Eye (tissue), 1 donor: Measurements from ENCODE around the gene ERCC2.

Source experiments
- DNase-seq: peaks from one replicate; pipeline ENCODE4 v3.0.0-alpha.2; 2015

The ERCC2 gene

GRCh38 chr19:45400192-45400591, 29.8 kb upstream of the ERCC2 start:
- DNase-seq = no peak

- DNase-seq = no peak
These were observed 25.6 kb upstream of the ERCC2 start for GRCh38 chr19:45395821-45396617.

- DNase-seq = no peak
These were observed 21.7 kb upstream of the ERCC2 start for GRCh38 chr19:45391871-45392665.

GRCh38 chr19:45391346-45391745, 21.0 kb upstream of the ERCC2 start:
- DNase-seq = no peak

GRCh38 chr19:45385392-45386221, 15.2 kb upstream of the ERCC2 start:
- no peak for DNase-seq

GRCh38 chr19:45382426-45382825, 12.1 kb upstream of the ERCC2 start:
- DNase-seq = no peak

- DNase-seq = no peak
These were observed 9.7 kb upstream of the ERCC2 start for GRCh38 chr19:45380107-45380506.

- peak; percentile 70 for DNase-seq
These were observed 5.8 kb upstream of the ERCC2 start for GRCh38 chr19:45376045-45376724.

- DNase-seq = no peak
These were observed 1.5 kb downstream of the ERCC2 start for GRCh38 chr19:45368737-45369340.

- DNase-seq = no peak
These were observed 2.2 kb downstream of the ERCC2 start for GRCh38 chr19:45368127-45368526.

- DNase-seq = no peak
These were observed 5.7 kb downstream of the ERCC2 start for GRCh38 chr19:45364696-45365095.

- no peak for DNase-seq
These were observed 6.4 kb downstream of the ERCC2 start for GRCh38 chr19:45363861-45364459.

- no peak for DNase-seq
These were observed 8.1 kb downstream of the ERCC2 start for GRCh38 chr19:45362291-45362690.

GRCh38 chr19:45361608-45362007, 8.8 kb downstream of the ERCC2 start:
- DNase-seq = no peak

GRCh38 chr19:45358213-45358792, 12.1 kb downstream of the ERCC2 start:
- no peak for DNase-seq

- DNase-seq = no peak
These were observed 13.0 kb downstream of the ERCC2 start for GRCh38 chr19:45357445-45357783.

GRCh38 chr19:45356760-45357444, 13.5 kb downstream of the ERCC2 start:
- no peak for DNase-seq

GRCh38 chr19:45355910-45356309, 14.5 kb downstream of the ERCC2 start:
- no peak for DNase-seq

- DNase-seq = no peak
These were observed 15.0 kb downstream of the ERCC2 start for GRCh38 chr19:45355402-45355801.

GRCh38 chr19:45354241-45354842, 16.0 kb downstream of the ERCC2 start:
- DNase-seq = no peak
